Chondrocyte (in vitro differentiated cells): ENCODE results near the gene SUSD1. TPM values are rescaled to one million over a fixed set of nuclear protein-coding genes. Genes with fewer than 3 reads are reported as not detected.

ENCODE experiments used
- DNase-seq: peaks from one replicate; pipeline ENCODE4 v3.0.0; 2021; ENCODE audit warnings: mixed read lengths, low spot score
- H3K27ac Mint-ChIP-seq: one replicate; pipeline ENCODE4 v1.8.0; 2021; ENCODE audit warnings: mild to moderate bottlenecking, moderate library complexity, mixed read lengths; ENCODE audit not compliant: unreplicated experiment
- H3K27me3 Mint-ChIP-seq: 2 replicates; pipeline ENCODE4 v1.8.0; 2021; ENCODE audit warnings: low read depth, mixed read lengths
- H3K36me3 Mint-ChIP-seq: 2 replicates; pipeline ENCODE4 v1.8.0; 2021; ENCODE audit warnings: low read depth, mixed read lengths
- H3K4me1 Mint-ChIP-seq: 2 replicates; pipeline ENCODE4 v1.8.0; 2021; ENCODE audit warnings: low read depth, mild to moderate bottlenecking, mixed read lengths
- H3K4me3 Mint-ChIP-seq: one replicate; pipeline ENCODE4 v1.8.0; 2021; ENCODE audit warnings: mild to moderate bottlenecking, moderate library complexity, mixed read lengths; ENCODE audit not compliant: unreplicated experiment
- H3K9me3 Mint-ChIP-seq: 2 replicates; pipeline ENCODE4 v1.8.0; 2021; ENCODE audit warnings: low read depth, mixed read lengths
- total RNA-seq: library from RNA; stranded (reverse); gene quantifications from 3 replicates; pipeline ENCODE4 v1.2.1, GENCODE V29; 2021
- TF ChIP-seq, protein P1 (sequence below): fragments of 200-600 bp; sonication (generic); IDR thresholded peaks from 2 replicates; pipeline ENCODE4 v1.5.0; 2021; ENCODE audit warnings: antibody characterized with exemption, mild to moderate bottlenecking, moderate library complexity

SUSD1 gene
- total RNA-seq, 1 donor from 2014 or later, result 29.6 TPM

DNA sequence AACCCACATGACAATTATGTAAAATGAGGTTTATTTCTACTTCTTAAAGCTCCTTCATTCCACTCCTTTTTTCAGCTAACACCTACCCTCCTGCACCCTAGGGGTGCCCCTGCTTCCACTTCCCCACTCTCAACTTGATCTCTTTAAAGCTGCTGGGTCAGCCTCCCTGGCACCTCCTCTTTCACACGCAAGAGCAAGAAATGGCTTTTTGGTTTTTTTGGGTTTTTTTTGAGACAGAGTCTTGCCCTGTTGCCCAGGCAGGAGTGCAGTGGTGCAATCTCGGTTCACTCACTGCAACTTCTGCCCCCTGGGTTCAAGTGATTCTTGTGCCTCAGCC, 64.4 kb downstream of the SUSD1 start:
- Mint-ChIP-seq H3K27me3 (no peaks in the 10 kb centered on the region), H3K27ac (no peak overlapping the region), H3K4me1 (peaks cover 21% of the 10 kb centered on the region), H3K4me3 (no peak overlapping the region), H3K9me3 (no peaks in the 10 kb centered on the region), H3K36me3 (peaks cover 5% of the 10 kb centered on the region)
- DNase-seq, result no peak
- TF ChIP-seq, protein P1, sequence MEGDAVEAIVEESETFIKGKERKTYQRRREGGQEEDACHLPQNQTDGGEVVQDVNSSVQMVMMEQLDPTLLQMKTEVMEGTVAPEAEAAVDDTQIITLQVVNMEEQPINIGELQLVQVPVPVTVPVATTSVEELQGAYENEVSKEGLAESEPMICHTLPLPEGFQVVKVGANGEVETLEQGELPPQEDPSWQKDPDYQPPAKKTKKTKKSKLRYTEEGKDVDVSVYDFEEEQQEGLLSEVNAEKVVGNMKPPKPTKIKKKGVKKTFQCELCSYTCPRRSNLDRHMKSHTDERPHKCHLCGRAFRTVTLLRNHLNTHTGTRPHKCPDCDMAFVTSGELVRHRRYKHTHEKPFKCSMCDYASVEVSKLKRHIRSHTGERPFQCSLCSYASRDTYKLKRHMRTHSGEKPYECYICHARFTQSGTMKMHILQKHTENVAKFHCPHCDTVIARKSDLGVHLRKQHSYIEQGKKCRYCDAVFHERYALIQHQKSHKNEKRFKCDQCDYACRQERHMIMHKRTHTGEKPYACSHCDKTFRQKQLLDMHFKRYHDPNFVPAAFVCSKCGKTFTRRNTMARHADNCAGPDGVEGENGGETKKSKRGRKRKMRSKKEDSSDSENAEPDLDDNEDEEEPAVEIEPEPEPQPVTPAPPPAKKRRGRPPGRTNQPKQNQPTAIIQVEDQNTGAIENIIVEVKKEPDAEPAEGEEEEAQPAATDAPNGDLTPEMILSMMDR, result no peak

DNA sequence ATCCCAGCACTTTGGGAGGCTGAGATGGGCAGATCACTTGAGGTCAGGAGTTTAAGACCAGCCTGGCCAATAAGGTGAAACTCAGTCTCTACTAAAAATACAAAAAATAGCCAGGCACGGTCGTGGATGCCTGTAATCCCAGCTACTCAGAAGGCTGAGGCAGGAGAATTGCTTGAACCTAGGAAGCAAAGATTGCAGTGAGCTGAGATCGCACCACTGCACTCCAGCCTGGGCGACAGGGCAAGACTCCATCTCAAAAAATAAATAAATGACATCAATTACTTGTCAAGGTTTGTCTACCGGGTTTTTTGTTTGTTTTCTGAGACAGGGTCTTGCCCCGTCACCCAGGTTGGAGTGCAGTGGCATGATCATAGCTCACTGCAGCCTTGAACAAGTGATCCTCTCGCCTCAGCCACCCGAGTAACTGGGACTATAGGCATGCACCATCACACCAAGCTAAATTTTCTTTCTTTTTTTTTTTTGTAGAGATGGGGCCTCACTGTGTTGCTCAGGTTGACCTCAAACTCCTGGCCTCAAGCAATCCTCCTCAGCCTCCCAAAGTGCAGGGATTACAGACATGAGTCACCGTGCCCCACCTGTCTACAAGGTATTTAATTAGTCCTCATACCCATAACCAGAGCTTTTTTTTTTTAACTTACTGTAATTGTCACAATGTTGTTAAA, 64.9 kb downstream of the SUSD1 start:
- H3K4me3 Mint-ChIP-seq, result no peak overlapping the region
- DNase-seq, result no peak
- no peak overlapping the region for H3K27ac Mint-ChIP-seq
- TF ChIP-seq, protein P1, result no peak
- peaks cover 5% of the 10 kb centered on the region for H3K36me3 Mint-ChIP-seq
- peaks cover 21% of the 10 kb centered on the region for H3K4me1 Mint-ChIP-seq
- no peaks in the 10 kb centered on the region for H3K27me3 Mint-ChIP-seq
- no peaks in the 10 kb centered on the region for H3K9me3 Mint-ChIP-seq

GRCh38 chr9:112104901-112105300, 70.2 kb downstream of the SUSD1 start:
- H3K27ac Mint-ChIP-seq, result no peak overlapping the region
- H3K4me1 Mint-ChIP-seq, result peaks cover 6% of the 10 kb centered on the region
- H3K36me3 Mint-ChIP-seq, result peaks cover 6% of the 10 kb centered on the region
- TF ChIP-seq, protein P1, result no peak
- no peak overlapping the region for H3K4me3 Mint-ChIP-seq
- no peaks in the 10 kb centered on the region for H3K27me3 Mint-ChIP-seq
- DNase-seq, result no peak
- H3K9me3 Mint-ChIP-seq, result no peaks in the 10 kb centered on the region

GRCh38 chr9:112104401-112104800, 70.7 kb downstream of the SUSD1 start:
- Mint-ChIP-seq H3K4me3 (no peak overlapping the region), H3K27me3 (no peaks in the 10 kb centered on the region), H3K36me3 (peaks cover 6% of the 10 kb centered on the region), H3K27ac (no peak overlapping the region), H3K9me3 (no peaks in the 10 kb centered on the region), H3K4me1 (peaks cover 6% of the 10 kb centered on the region)
- no peak for DNase-seq
- TF ChIP-seq, protein P1, result no peak

DNA sequence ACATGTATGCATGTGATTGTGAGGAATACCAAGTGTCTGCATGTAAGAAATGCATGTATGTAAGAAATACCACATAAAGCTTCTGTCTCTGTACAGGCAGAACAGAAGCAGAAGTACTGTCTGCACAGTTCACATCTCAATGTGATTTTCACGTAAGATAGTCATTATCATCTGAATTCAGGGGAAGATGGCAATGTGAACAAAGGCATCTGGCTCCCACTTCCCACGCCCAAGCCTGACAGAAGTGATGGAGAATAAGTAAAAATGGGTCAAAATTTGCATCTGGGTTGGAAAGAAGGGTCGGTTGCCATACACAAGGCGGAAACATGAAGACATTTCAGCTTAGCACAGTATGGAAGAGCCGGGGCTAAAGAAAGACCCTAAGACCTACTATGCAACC, 71.7 kb downstream of the SUSD1 start:
- no peak overlapping the region for H3K4me3 Mint-ChIP-seq
- peaks cover 6% of the 10 kb centered on the region for H3K4me1 Mint-ChIP-seq
- no peak overlapping the region for H3K27ac Mint-ChIP-seq
- H3K27me3 Mint-ChIP-seq, result no peaks in the 10 kb centered on the region
- DNase-seq, result no peak
- no peaks in the 10 kb centered on the region for H3K9me3 Mint-ChIP-seq
- H3K36me3 Mint-ChIP-seq, result peaks cover 6% of the 10 kb centered on the region
- TF ChIP-seq, protein P1, result no peak
